Measurements from ENCODE around the gene PRKCA. TPM values are rescaled to one million over a fixed set of nuclear protein-coding genes. Genes with fewer than 3 reads are reported as not detected.

Gene PRKCA
- total RNA-seq, 3 donors from 2014 or later: 42.3 to 77.7 (median 56.3) TPM

GRCh38 chr17:66647391-66647983 is 345.1 kb downstream of the PRKCA start:
- no peaks in the 10 kb centered on the region for H3K4me1 ChIP-seq (ENCODE audit: low read depth)
- no peaks in the 10 kb centered on the region for H3K36me3 ChIP-seq (ENCODE audit: low read depth)
- no peak overlapping the region for H3K4me3 ChIP-seq
- TF ChIP-seq CTCF (IDR thresholded peaks at IDR 0.05): no peak
- intact Hi-C loops (cut with DNase I, micrococcal nuclease): no loop called here
- ATAC-seq (peak; percentile 92), DNase-seq (peak; percentile 39 to 73 (median 49))
- no peaks in the 10 kb centered on the region for H3K9me3 ChIP-seq

- ATAC-seq: no peak
These were observed 347.6 kb downstream of the PRKCA start for GRCh38 chr17:66649818-66650543.

GRCh38 chr17:66650544-66650877 is 348.1 kb downstream of the PRKCA start:
- TF ChIP-seq CTCF (IDR thresholded peaks at IDR 0.05): no peak
- Histone ChIP-seq H3K4me3 (no peak overlapping the region), H3K4me1 (ENCODE audit: low read depth) (no peaks in the 10 kb centered on the region), H3K36me3 (ENCODE audit: low read depth) (no peaks in the 10 kb centered on the region), H3K9me3 (no peaks in the 10 kb centered on the region)
- ATAC-seq: no peak
- no peak for DNase-seq
- intact Hi-C loops (cut with DNase I, micrococcal nuclease): no loop called here

More at GRCh38 chr17:66649818-66650543, 347.6 kb downstream of the PRKCA start:
- no peaks in the 10 kb centered on the region for H3K9me3 ChIP-seq
- H3K36me3 ChIP-seq (ENCODE audit: low read depth): no peaks in the 10 kb centered on the region
- no peaks in the 10 kb centered on the region for H3K4me1 ChIP-seq (ENCODE audit: low read depth)
- intact Hi-C loops (cut with DNase I, micrococcal nuclease): no loop called here
- DNase-seq: no peak
- no peak overlapping the region for H3K4me3 ChIP-seq
- TF ChIP-seq CTCF (IDR thresholded peaks at IDR 0.05): no peak

- Histone ChIP-seq H3K4me1 (ENCODE audit: low read depth) (no peaks in the 10 kb centered on the region), H3K36me3 (ENCODE audit: low read depth) (no peaks in the 10 kb centered on the region), H3K4me3 (no peak overlapping the region), H3K9me3 (no peaks in the 10 kb centered on the region)
- intact Hi-C loops (cut with DNase I, micrococcal nuclease): no loop called here
- DNase-seq: no peak
- no peak for ATAC-seq
- no peak for TF ChIP-seq CTCF (IDR thresholded peaks at IDR 0.05)
These were observed 350.6 kb downstream of the PRKCA start for GRCh38 chr17:66652840-66653507.

- no peaks in the 10 kb centered on the region for H3K4me1 ChIP-seq (ENCODE audit: low read depth)
- no peak for TF ChIP-seq CTCF (IDR thresholded peaks at IDR 0.05)
- no peak overlapping the region for H3K4me3 ChIP-seq
- H3K9me3 ChIP-seq: no peaks in the 10 kb centered on the region
- no peak for DNase-seq
- intact Hi-C loops (cut with DNase I, micrococcal nuclease): no loop called here
- no peaks in the 10 kb centered on the region for H3K36me3 ChIP-seq (ENCODE audit: low read depth)
- peak; percentile 22 for ATAC-seq
These were observed 351.8 kb downstream of the PRKCA start for GRCh38 chr17:66654106-66654740.
